HG03439 (cell line): ENCODE data around the gene SEMA6A.

Experiments
- ATAC-seq: cut with Tn5 transposase; IDR thresholded peaks from one replicate; pipeline ENCODE4 v1.9.1; 2021; ENCODE audit warnings: mild to moderate bottlenecking, moderate library complexity; ENCODE audit not compliant: unreplicated experiment

SEMA6A gene, protein sequence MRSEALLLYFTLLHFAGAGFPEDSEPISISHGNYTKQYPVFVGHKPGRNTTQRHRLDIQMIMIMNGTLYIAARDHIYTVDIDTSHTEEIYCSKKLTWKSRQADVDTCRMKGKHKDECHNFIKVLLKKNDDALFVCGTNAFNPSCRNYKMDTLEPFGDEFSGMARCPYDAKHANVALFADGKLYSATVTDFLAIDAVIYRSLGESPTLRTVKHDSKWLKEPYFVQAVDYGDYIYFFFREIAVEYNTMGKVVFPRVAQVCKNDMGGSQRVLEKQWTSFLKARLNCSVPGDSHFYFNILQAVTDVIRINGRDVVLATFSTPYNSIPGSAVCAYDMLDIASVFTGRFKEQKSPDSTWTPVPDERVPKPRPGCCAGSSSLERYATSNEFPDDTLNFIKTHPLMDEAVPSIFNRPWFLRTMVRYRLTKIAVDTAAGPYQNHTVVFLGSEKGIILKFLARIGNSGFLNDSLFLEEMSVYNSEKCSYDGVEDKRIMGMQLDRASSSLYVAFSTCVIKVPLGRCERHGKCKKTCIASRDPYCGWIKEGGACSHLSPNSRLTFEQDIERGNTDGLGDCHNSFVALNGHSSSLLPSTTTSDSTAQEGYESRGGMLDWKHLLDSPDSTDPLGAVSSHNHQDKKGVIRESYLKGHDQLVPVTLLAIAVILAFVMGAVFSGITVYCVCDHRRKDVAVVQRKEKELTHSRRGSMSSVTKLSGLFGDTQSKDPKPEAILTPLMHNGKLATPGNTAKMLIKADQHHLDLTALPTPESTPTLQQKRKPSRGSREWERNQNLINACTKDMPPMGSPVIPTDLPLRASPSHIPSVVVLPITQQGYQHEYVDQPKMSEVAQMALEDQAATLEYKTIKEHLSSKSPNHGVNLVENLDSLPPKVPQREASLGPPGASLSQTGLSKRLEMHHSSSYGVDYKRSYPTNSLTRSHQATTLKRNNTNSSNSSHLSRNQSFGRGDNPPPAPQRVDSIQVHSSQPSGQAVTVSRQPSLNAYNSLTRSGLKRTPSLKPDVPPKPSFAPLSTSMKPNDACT

GRCh38 chr5:116574367-116575325 lies at the start of gene SEMA6A:
SEMA6A (minus strand) TSS chr5:116574823; CDS start chr5:116504944, 69,879 bp downstream.
- ATAC-seq: peak; percentile 69

- ATAC-seq: no peak
Observed at GRCh38 chr5:116622375-116623050, 47.9 kb upstream of the SEMA6A start.

- no peak for ATAC-seq
Observed at GRCh38 chr5:116621599-116621998, 47.0 kb upstream of the SEMA6A start.

- no peak for ATAC-seq
Observed at GRCh38 chr5:116616876-116617275, 42.3 kb upstream of the SEMA6A start.

- ATAC-seq: no peak
Observed at GRCh38 chr5:116614603-116614920, 39.9 kb upstream of the SEMA6A start.

DNA sequence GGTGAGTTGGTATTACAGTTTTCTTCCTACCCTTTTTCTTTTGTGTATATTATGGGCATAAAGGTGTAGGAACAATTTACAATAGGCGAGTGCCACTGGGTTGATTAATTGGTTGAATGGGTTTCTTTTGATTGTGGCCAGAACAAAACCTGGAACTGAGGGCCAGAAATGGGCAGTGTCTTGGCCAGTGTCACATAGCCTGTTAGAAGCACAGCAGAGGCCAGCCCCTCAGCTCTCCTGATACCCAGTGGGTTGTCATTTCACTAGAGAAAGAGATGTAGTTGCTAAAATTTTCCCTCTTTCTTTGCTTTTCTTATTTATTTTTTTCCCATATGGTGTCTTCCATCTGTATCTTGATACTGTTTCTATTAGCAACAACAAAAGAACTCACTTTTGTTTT lies 38.8 kb upstream of the SEMA6A start:
- no peak for ATAC-seq

GRCh38 chr5:116612431-116612830 lies 37.8 kb upstream of the SEMA6A start:
- ATAC-seq: no peak

- ATAC-seq: no peak
Observed at GRCh38 chr5:116605310-116606070, 30.9 kb upstream of the SEMA6A start.

DNA sequence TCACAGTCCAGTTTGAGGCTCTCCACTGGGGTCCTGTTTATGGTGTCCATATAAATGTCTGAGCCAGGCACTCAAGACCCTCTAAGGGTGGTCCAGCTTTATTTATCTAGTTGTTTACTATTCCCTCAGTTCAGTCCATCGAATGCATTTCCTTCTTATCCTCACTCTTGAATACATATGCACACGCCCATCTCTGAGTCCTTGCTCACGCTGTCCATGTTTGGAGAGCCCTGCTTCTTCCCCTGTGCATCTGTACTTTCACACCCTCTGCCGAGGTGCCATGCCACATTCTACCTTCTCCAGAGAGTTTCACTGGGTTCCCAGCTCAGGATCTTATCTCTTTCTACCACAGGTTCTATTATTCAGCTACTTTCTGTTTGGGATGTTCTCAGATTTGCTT lies 30.2 kb upstream of the SEMA6A start:
- ATAC-seq: no peak

- ATAC-seq: no peak
Observed at GRCh38 chr5:116600876-116601275, 26.3 kb upstream of the SEMA6A start.

DNA sequence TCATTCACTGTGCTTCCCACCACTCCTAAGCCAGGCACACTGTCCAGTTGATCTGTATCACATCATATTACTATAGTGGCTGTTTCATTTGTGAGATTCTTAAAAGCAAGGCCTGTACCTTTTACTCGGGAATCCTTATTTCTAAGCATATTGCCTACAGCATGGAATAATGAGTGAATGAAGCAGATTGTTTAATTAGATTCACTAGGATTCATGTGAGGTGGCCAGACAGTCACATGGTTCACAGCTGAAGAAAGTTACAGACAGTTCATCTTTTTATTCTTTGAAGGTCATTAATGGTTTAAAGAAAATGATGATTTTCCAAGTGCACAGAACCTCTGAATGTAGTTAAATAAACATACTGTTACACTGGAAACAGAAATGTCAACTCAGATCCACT lies 24.3 kb upstream of the SEMA6A start:
- no peak for ATAC-seq

GRCh38 chr5:116595498-116595897 lies 20.9 kb upstream of the SEMA6A start:
- no peak for ATAC-seq

- no peak for ATAC-seq
Observed at GRCh38 chr5:116593340-116593739, 18.7 kb upstream of the SEMA6A start.

GRCh38 chr5:116585227-116585626 lies 10.6 kb upstream of the SEMA6A start:
- ATAC-seq: no peak

DNA sequence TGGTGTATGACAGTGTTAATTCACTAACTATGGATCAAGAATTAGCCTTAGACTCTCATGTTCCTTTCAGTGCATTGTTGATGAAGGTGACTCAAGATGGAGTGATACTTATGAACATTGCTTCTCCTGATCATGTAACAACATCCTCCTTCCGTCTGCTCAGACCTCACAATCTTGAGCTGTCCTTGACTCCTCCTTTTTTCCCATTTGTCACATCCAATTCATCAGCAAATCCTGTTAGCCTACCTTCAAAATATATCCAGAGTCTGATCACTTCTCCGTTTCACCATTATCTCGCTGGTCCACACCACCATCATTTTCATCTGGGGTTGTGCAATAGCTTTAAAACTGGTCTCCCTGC lies 9.2 kb upstream of the SEMA6A start:
- ATAC-seq: no peak

DNA sequence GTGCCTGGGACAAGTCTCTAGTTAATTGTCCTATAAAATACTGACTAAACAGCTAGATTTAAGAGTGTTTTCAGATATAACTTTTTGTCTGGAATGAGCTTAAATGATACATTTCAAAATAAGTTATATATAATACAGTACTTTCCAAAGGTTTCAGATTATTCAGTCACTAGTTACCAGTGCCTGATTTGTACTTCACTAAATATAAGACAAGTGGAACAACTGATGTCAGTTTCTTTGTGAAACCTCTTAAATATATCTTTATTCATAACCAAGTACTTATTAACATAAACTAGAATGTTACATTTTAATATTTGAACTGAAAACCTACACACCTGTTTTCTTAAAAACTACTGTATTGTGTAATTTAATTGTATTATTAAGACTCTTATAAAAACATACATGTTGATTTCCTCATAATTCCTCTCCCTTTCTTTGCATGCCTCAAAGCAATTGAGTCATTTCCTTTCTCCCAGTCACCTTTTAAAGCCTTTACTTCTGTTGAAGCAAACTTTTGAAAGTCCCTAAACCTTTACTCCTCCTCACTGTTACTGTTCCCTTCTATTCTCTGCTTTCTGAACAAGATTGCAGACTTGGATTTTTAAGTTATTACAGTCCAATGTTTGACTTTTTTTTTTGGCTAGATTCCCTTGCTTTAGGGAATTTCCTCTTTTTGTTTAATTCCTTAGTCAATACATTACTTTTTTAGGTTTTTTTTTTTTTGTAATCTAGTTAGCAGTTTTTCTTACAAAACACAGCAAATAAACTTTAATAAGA lies 8.7 kb upstream of the SEMA6A start:
- no peak for ATAC-seq

DNA sequence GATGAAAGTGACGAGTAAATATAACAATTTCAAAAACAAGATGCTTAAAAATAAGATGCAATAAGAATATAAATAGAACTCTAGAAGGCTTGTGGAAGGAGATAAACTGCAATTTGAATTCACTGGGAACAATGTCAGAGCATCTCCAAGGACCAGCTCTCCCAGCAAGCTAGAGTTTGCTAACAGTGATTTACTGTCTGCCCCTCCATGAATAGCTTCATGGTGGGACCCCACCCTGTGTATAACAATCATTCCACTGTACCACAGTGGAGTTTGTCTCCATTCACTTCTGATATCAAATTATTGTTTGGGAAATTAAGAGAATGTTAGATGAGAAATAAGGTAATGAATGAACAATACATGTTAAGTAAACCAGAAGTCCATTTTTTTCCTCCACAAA lies 7.3 kb upstream of the SEMA6A start:
- no peak for ATAC-seq

DNA sequence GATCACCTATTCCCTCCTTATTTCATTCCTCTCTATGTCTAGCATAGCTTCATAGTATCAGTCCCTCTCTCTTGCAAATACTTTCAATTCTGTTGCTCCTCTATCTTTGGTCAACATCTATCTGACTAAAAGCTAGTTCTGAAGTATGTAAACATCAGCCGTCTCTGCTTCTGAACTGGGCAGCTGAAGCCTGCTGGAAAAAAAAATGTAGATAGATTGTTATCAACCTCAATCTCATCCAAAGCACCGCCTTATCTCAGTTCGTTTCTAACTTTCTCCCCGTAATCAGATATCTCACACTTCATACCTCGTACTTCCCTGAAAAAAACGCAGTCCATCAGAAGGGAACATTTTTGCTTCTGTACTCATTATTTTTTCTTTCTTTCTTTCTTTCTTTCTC lies 4.5 kb upstream of the SEMA6A start:
- ATAC-seq: no peak

- no peak for ATAC-seq
Observed at GRCh38 chr5:116578676-116579075, 4.1 kb upstream of the SEMA6A start.
